ENCODE data around the gene CCDC187. TPM values are rescaled to one million over a fixed set of nuclear protein-coding genes. Genes with fewer than 3 reads are reported as not detected.
A peak's percentile ranks its signal among the peaks of the same experiment; 100 is the strongest.

Gene CCDC187
- total RNA-seq, 1 donor, result not detected

DNA sequence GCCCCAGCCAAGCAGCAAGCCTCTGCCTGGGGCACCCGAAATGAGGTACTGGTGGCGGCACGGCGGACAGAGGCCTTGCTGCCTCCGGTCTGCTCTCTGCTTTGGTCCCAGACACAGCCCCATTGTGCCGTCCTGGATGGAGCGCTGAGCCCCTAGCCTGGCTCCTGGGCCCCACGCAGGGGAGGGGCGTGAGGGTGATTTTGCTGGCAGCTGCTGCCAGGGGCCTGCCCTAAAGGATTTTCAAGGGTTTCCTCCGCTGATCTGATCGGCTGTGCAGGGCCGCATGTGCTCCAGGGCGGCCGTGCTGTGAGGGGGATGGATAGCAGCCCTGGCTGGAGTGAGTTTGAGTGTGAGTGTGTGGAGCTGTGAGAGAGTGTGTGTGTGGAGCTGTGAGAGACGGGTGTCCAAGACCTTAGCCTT is 24.7 kb upstream of the CCDC187 start:
- TF ChIP-seq, protein P1, sequence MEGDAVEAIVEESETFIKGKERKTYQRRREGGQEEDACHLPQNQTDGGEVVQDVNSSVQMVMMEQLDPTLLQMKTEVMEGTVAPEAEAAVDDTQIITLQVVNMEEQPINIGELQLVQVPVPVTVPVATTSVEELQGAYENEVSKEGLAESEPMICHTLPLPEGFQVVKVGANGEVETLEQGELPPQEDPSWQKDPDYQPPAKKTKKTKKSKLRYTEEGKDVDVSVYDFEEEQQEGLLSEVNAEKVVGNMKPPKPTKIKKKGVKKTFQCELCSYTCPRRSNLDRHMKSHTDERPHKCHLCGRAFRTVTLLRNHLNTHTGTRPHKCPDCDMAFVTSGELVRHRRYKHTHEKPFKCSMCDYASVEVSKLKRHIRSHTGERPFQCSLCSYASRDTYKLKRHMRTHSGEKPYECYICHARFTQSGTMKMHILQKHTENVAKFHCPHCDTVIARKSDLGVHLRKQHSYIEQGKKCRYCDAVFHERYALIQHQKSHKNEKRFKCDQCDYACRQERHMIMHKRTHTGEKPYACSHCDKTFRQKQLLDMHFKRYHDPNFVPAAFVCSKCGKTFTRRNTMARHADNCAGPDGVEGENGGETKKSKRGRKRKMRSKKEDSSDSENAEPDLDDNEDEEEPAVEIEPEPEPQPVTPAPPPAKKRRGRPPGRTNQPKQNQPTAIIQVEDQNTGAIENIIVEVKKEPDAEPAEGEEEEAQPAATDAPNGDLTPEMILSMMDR (IDR thresholded peaks at IDR 0.05; ENCODE audit: extremely low read depth, low read depth, low read length), result no peak
- Histone ChIP-seq H4K20me1 (ENCODE audit: insufficient read depth, low read length) (peaks cover 48% of the 10 kb centered on the region), H3K4me2 (ENCODE audit: insufficient read depth, low read length) (peak overlapping the region; percentile 96), H3K36me3 (ENCODE audit: insufficient read depth, low read length) (peaks cover 9% of the 10 kb centered on the region), H3K9me3 (ENCODE audit: low read depth, low read length) (no peaks in the 10 kb centered on the region), H3K4me1 (ENCODE audit: insufficient read depth, low read length) (peaks cover 29% of the 10 kb centered on the region), H3K4me3 (ENCODE audit: insufficient read depth, low read length) (peak overlapping the region; percentile 91), H3K27ac (ENCODE audit: low read depth, low read length) (peak overlapping the region; percentile 82), H3K27me3 (ENCODE audit: insufficient read depth, low read length) (no peaks in the 10 kb centered on the region), H3K79me2 (ENCODE audit: insufficient read depth, low read length) (peaks cover 58% of the 10 kb centered on the region), H2AFZ (ENCODE audit: low read length) (no peak overlapping the region)
- DNase-seq (ENCODE audit: insufficient read length, low spot score, missing footprints), result peak; percentile 98

DNA sequence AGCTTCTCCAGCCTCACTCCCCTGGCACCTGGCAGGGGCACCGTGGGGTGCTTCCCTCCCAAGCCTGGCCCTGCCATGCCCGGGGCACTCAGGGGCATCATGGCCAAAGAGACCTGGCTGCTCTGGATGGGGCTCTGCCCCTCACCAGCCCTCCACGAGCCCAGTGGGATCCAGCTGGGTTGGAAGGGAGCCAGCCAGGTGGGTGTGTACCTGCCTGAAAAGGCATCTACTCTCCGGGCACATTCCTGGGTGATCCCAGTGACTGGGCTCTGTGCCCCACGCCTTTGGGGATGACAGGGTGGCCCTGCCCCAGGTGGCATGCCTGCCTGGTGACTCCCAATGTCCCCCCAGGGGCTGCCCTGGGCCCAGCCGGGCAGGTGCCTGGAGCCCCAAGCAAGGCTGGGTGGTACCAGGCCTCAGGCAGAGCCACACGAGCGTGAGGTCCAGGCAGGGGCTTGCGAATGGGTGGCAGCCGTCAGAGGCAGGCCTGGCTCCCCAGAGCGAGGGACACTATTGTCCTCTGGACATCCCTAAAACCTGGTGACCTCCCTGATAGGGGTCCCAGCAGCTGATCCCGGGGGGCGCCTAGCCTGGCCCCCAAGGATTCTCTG is 24.2 kb upstream of the CCDC187 start:
- peak overlapping the region; percentile 91 for H3K4me3 ChIP-seq (ENCODE audit: insufficient read depth, low read length)
- no peak overlapping the region for H2AFZ ChIP-seq (ENCODE audit: low read length)
- no peaks in the 10 kb centered on the region for H3K9me3 ChIP-seq (ENCODE audit: low read depth, low read length)
- H3K27me3 ChIP-seq (ENCODE audit: insufficient read depth, low read length), result no peaks in the 10 kb centered on the region
- H4K20me1 ChIP-seq (ENCODE audit: insufficient read depth, low read length), result peaks cover 44% of the 10 kb centered on the region
- H3K36me3 ChIP-seq (ENCODE audit: insufficient read depth, low read length), result peaks cover 9% of the 10 kb centered on the region
- peak overlapping the region; percentile 82 for H3K27ac ChIP-seq (ENCODE audit: low read depth, low read length)
- peaks cover 53% of the 10 kb centered on the region for H3K79me2 ChIP-seq (ENCODE audit: insufficient read depth, low read length)
- peak overlapping the region; percentile 96 for H3K4me2 ChIP-seq (ENCODE audit: insufficient read depth, low read length)
- TF ChIP-seq, protein P1 (IDR thresholded peaks at IDR 0.05; ENCODE audit: extremely low read depth, low read depth, low read length), result no peak
- peaks cover 29% of the 10 kb centered on the region for H3K4me1 ChIP-seq (ENCODE audit: insufficient read depth, low read length)
- peak; percentile 93 for DNase-seq (ENCODE audit: insufficient read length, low spot score, missing footprints)

DNA sequence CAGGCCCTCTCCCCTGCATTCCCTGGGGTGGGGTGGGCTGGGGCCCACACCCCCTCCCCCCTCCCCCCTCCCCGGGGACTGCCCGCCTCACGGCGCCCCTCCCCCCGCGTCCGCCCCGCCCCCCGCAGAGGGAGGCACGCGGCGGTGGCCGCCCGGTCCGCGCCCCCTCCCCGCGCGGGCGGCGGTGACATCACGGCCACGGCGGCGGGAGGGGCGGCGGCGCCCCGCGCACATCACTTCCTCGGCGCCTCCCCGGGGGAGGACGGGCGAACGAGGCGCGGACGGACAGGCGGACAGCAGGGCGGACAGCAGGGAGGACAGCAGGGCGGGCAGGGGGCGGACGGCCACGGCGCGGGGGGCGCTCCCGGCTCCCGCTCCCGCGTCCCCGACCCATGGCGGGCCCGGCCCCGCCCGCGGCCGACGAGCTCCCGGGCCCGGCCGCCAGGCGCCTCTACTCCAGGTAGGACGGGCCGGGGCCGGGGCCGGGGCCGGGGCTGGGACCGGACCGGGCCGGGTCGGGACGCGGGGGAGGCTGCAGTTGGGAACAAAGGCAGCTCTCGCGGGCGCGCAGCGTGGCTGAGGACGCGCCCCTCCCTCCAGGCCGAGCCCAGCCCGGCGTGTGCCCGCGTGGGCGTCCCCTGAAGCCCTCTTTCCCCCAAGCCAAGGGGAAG is 23.5 kb upstream of the CCDC187 start, which contains the start of gene GPSM1:
Gene GPSM1 (plus strand): TSS at position 236 of the 671 bp plus-strand sequence. CDS start 157 bp downstream, at position 393.
- Histone ChIP-seq H3K4me3 (ENCODE audit: insufficient read depth, low read length) (peak within 1 kb of the TSS; percentile 91), H4K20me1 (ENCODE audit: insufficient read depth, low read length) (peaks cover 39% of the 10 kb centered on the region), H3K27me3 (ENCODE audit: insufficient read depth, low read length) (no peaks in the 10 kb centered on the region), H3K79me2 (ENCODE audit: insufficient read depth, low read length) (peaks cover 46% of the 10 kb centered on the region), H3K36me3 (ENCODE audit: insufficient read depth, low read length) (peaks cover 9% of the 10 kb centered on the region), H2AFZ (ENCODE audit: low read length) (peak within 1 kb of the TSS; percentile 85), H3K4me1 (ENCODE audit: insufficient read depth, low read length) (peaks cover 29% of the 10 kb centered on the region), H3K9me3 (ENCODE audit: low read depth, low read length) (no peaks in the 10 kb centered on the region), H3K4me2 (ENCODE audit: insufficient read depth, low read length) (peak within 1 kb of the TSS; percentile 96), H3K27ac (ENCODE audit: low read depth, low read length) (peak within 1 kb of the TSS; percentile 82)
- TF ChIP-seq, protein P1 (IDR thresholded peaks at IDR 0.05; ENCODE audit: extremely low read depth, low read depth, low read length), result no peak
- DNase-seq (ENCODE audit: insufficient read length, low spot score, missing footprints), result peak; percentile 99

DNA sequence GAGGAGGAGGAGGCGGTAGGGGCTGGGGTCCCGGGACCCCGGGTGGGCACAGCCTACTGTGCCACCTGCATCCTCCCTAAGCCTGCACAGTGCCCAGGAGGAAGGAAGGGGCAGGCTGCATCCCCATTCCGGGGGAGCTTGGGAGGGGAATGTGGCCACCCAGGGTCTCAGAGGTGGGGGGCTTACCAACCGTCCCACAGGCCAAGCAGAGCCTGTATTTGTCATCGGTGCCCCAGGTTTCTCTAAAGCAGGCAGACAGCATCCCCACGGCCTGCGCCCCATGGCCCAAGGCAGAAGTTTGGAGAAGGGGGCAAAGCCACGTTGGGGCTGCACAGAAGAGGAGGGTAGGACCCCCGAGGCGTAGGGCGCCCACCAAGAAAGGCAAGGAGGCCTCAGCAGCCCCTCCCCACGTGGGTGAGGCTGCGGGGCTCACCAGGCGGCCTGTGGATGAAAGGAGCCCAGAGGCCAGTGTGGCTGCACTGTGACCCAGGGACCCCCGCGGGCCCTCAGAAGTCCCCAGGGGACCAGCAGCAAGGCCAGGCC is 22.9 kb upstream of the CCDC187 start:
- Histone ChIP-seq H3K4me2 (ENCODE audit: insufficient read depth, low read length) (peak overlapping the region; percentile 61), H2AFZ (ENCODE audit: low read length) (peak overlapping the region; percentile 85), H4K20me1 (ENCODE audit: insufficient read depth, low read length) (peaks cover 34% of the 10 kb centered on the region), H3K27me3 (ENCODE audit: insufficient read depth, low read length) (no peaks in the 10 kb centered on the region), H3K9me3 (ENCODE audit: low read depth, low read length) (no peaks in the 10 kb centered on the region), H3K4me1 (ENCODE audit: insufficient read depth, low read length) (peaks cover 29% of the 10 kb centered on the region), H3K4me3 (ENCODE audit: insufficient read depth, low read length) (peak overlapping the region; percentile 55), H3K79me2 (ENCODE audit: insufficient read depth, low read length) (peaks cover 40% of the 10 kb centered on the region), H3K36me3 (ENCODE audit: insufficient read depth, low read length) (peaks cover 5% of the 10 kb centered on the region), H3K27ac (ENCODE audit: low read depth, low read length) (peak overlapping the region; percentile 78)
- TF ChIP-seq, protein P1 (IDR thresholded peaks at IDR 0.05; ENCODE audit: extremely low read depth, low read depth, low read length), result no peak
- no peak for DNase-seq (ENCODE audit: insufficient read length, low spot score, missing footprints)

All from osteoblast (primary cell).